RWPE2 (cell line): ENCODE results near the gene PIK3C2B.

ENCODE experiments used
- ATAC-seq: fragments of 200-7000 bp; cut with Tn5 transposase; 3 replicates; pipeline ENCODE4 v1.9.1; 2021; ENCODE audit warnings: low read depth
- DNase-seq: peaks from one replicate; pipeline ENCODE4 v3.0.0-alpha.2; 2020; ENCODE audit warnings: low spot score
- H3K27ac ChIP-seq: fragments of 450-650 bp; 2 replicates; pipeline ENCODE4 v1.5.1; 2017; ENCODE audit warnings: mild to moderate bottlenecking; ENCODE audit not compliant: poor library complexity, severe bottlenecking
- H3K27me3 ChIP-seq: fragments of 250-450 bp; sonication (Bioruptor Pico); 2 replicates; pipeline ENCODE4 v1.5.1; 2021; ENCODE audit warnings: mild to moderate bottlenecking, moderate library complexity; ENCODE audit not compliant: insufficient read depth, poor library complexity, severe bottlenecking
- H3K36me3 ChIP-seq: fragments of 250-450 bp; sonication (Bioruptor Pico); 2 replicates; pipeline ENCODE4 v1.5.1; 2020; ENCODE audit warnings: low read depth, mild to moderate bottlenecking, moderate library complexity
- H3K4me1 ChIP-seq: fragments of 250-450 bp; sonication (Bioruptor Pico); 2 replicates; pipeline ENCODE4 v1.5.1; 2021; ENCODE audit warnings: mild to moderate bottlenecking, moderate library complexity; ENCODE audit not compliant: insufficient read depth, poor library complexity, severe bottlenecking
- H3K4me3 ChIP-seq: fragments of 250-450 bp; sonication (Bioruptor Pico); 2 replicates; pipeline ENCODE4 v1.5.1; 2021; ENCODE audit warnings: mild to moderate bottlenecking, moderate library complexity; ENCODE audit not compliant: severe bottlenecking
- H3K9me3 ChIP-seq: fragments of 250-450 bp; sonication (Bioruptor Pico); 2 replicates; pipeline ENCODE4 v1.5.1; 2021; ENCODE audit warnings: mild to moderate bottlenecking, moderate library complexity; ENCODE audit not compliant: severe bottlenecking
- CTCF ChIP-seq: fragments of 450-650 bp; IDR thresholded peaks from one replicate; pipeline ENCODE4 v1.5.1; 2017; ENCODE audit warnings: mild to moderate bottlenecking, moderate library complexity; ENCODE audit not compliant: poor library complexity, severe bottlenecking

The PIK3C2B gene

GRCh38 chr1:204494281-204495077 lies at the start of gene PIK3C2B:
Gene PIK3C2B, minus strand, starts transcription at chr1:204494805. Its CDS starts 25,003 bp downstream, at chr1:204469802.
- peak within 1 kb of the TSS; percentile 84 for H3K4me3 ChIP-seq
- ATAC-seq = peak; percentile 91
- no peaks in the 10 kb centered on the region for H3K36me3 ChIP-seq
- peak; percentile 49 for TF ChIP-seq CTCF
- H3K4me1 ChIP-seq = peaks cover 4% of the 10 kb centered on the region
- peak within 1 kb of the TSS; percentile 58 for H3K27ac ChIP-seq
- peak; percentile 80 for DNase-seq
- no peaks in the 10 kb centered on the region for H3K9me3 ChIP-seq
- H3K27me3 ChIP-seq = no peaks in the 10 kb centered on the region

DNA sequence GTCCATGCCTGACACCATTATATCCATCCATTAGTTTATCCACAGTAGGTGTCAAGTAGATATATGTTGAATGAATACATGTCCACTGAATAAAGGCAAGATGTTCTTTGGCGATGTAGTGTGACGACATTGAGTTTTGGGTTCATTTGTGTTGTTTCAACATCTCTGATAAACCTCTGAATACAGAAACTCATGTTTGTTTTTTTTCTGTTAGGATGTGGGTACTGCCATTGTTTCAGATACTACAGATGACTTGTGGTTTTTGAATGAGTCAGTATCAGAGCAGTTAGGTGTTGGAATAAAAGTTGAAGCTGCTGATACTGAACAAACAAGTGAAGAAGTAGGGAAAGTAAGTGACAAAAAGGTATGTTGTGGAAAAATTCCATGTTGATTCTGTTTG lies 49.7 kb upstream of the PIK3C2B start:
- DNase-seq (no peak), ATAC-seq (peak; percentile 83; the same call in 2 of the 3 replicates)
- Histone ChIP-seq H3K4me1 (no peaks in the 10 kb centered on the region), H3K27ac (no peak overlapping the region), H3K27me3 (no peaks in the 10 kb centered on the region), H3K9me3 (no peaks in the 10 kb centered on the region), H3K4me3 (no peak overlapping the region), H3K36me3 (peaks cover 99% of the 10 kb centered on the region)
- no peak for TF ChIP-seq CTCF

DNA sequence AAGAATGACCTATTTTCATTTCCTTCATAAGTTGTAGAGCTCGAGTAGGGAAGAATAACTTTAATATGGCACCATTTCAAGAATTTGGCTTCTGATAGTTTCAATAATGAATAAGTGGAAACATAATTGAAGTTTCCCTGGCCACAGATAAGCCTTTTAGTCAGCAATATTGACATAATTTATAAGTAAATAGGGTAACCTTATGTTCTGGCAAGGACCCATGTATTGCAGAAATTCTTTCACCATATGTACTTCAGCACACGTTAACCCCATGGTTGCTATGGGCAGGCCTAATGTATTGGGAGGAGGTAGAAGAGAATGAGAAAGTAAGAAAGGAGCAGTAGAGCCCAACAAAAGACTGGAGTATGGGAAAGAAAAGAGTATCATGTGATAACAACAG lies 47.0 kb upstream of the PIK3C2B start:
- H3K27ac ChIP-seq = no peak overlapping the region
- no peaks in the 10 kb centered on the region for H3K4me1 ChIP-seq
- peaks cover 99% of the 10 kb centered on the region for H3K36me3 ChIP-seq
- no peak for ATAC-seq
- no peaks in the 10 kb centered on the region for H3K27me3 ChIP-seq
- no peak for TF ChIP-seq CTCF
- H3K9me3 ChIP-seq = no peaks in the 10 kb centered on the region
- H3K4me3 ChIP-seq = no peak overlapping the region
- DNase-seq = no peak

- Histone ChIP-seq H3K4me1 (no peaks in the 10 kb centered on the region), H3K27me3 (no peaks in the 10 kb centered on the region), H3K36me3 (peaks cover 87% of the 10 kb centered on the region), H3K9me3 (no peaks in the 10 kb centered on the region), H3K4me3 (no peak overlapping the region), H3K27ac (no peak overlapping the region)
- DNase-seq (no peak), ATAC-seq (no peak)
- TF ChIP-seq CTCF = no peak
These were observed 38.2 kb upstream of the PIK3C2B start for GRCh38 chr1:204532832-204533231.

DNA sequence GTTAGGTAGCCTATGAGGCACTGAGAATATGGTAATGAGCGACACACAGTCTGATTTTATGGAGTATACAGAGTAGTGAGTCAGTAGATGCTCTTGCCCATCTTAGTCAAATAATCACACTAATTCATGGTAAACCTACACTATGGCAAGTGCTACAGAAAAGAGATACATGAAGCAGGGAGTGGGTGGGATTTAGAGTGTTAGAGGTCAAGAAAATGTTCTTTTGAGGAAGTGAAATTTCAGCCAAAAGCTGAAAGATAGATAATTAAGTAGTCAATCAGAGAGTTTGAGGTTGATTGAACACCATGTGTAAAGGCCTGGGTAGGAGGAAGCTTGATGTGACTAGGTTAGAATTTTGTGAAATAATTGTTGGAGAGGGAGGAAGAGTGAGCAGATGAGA lies 36.3 kb upstream of the PIK3C2B start:
- Histone ChIP-seq H3K27ac (no peak overlapping the region), H3K9me3 (no peaks in the 10 kb centered on the region), H3K4me3 (no peak overlapping the region), H3K4me1 (no peaks in the 10 kb centered on the region), H3K27me3 (no peaks in the 10 kb centered on the region), H3K36me3 (peaks cover 86% of the 10 kb centered on the region)
- ATAC-seq (no peak), DNase-seq (no peak)
- TF ChIP-seq CTCF = no peak
